ENCODE results near the gene HEXIM1.

GRCh38 chr17:45103269-45103795, 44.9 kb upstream of the HEXIM1 start:
- TF ChIP-seq GATA3 (IDR thresholded peaks at IDR 0.05; ENCODE audit: low read depth, low read length) = no peak
- TF ChIP-seq GATA2 (IDR thresholded peaks at IDR 0.05; ENCODE audit: low read depth, low read length) = no peak
